GM23338 (cell line): ENCODE data around the gene PLOD3. TPM values are rescaled to one million over a fixed set of nuclear protein-coding genes. Genes with fewer than 3 reads are reported as not detected.

ENCODE experiments used
- ATAC-seq: fragments of 200-7000 bp; cut with Tn5 transposase; 3 replicates; pipeline ENCODE4 v1.9.1; 2020
- DNase-seq: peaks from one replicate; pipeline ENCODE4 v3.0.0-alpha.2; 2015; ENCODE audit warnings: low spot score
- H2AFZ ChIP-seq: fragments of 200-600 bp; sonication (generic); 2 replicates; pipeline ENCODE4 v1.8.0; 2016; ENCODE audit warnings: antibody characterized with exemption, mild to moderate bottlenecking, moderate library complexity
- H3F3A ChIP-seq: fragments of 200-600 bp; sonication (generic); replicated peaks from 2 replicates; pipeline ENCODE4 v1.8.0; 2017; ENCODE audit warnings: antibody characterized with exemption, mixed run types, low read depth
- H3K27ac ChIP-seq: fragments of 200-600 bp; sonication (generic); 2 replicates; pipeline ENCODE4 v1.6.1; 2016; ENCODE audit warnings: low read depth
- H3K27me3 ChIP-seq: fragments of 200-600 bp; sonication (generic); 2 replicates; pipeline ENCODE4 v1.8.0; 2016; ENCODE audit warnings: mild to moderate bottlenecking, mixed run types, moderate library complexity; ENCODE audit not compliant: insufficient read depth
- H3K36me3 ChIP-seq: fragments of 200-600 bp; sonication (generic); 2 replicates; pipeline ENCODE4 v1.8.0; 2016; ENCODE audit warnings: mild to moderate bottlenecking; ENCODE audit not compliant: insufficient read depth
- H3K4me1 ChIP-seq: fragments of 200-600 bp; sonication (generic); 2 replicates; pipeline ENCODE4 v1.8.0; 2016; ENCODE audit warnings: mild to moderate bottlenecking, moderate library complexity; ENCODE audit not compliant: insufficient read depth
- H3K4me2 ChIP-seq: fragments of 200-600 bp; sonication (generic); 2 replicates; pipeline ENCODE4 v1.7.1; 2017; ENCODE audit warnings: mixed run types
- H3K4me3 ChIP-seq: fragments of 200-600 bp; sonication (generic); 2 replicates; pipeline ENCODE4 v1.6.1; 2016; ENCODE audit warnings: mixed run types
- H3K79me2 ChIP-seq: fragments of 200-600 bp; sonication (generic); replicated peaks from 2 replicates; pipeline ENCODE4 v1.8.0; 2017; ENCODE audit warnings: mild to moderate bottlenecking; ENCODE audit not compliant: insufficient read depth
- H3K9me2 ChIP-seq: fragments of 200-600 bp; sonication (generic); 2 replicates; pipeline ENCODE4 v1.8.0; 2017; ENCODE audit not compliant: insufficient read depth
- H4K20me1 ChIP-seq: fragments of 200-600 bp; sonication (generic); replicated peaks from 2 replicates; pipeline ENCODE4 v1.8.0; 2017; ENCODE audit warnings: mild to moderate bottlenecking; ENCODE audit not compliant: insufficient read depth
- H3K27ac Mint-ChIP-seq: 2 replicates; pipeline ENCODE4 v1.8.0; 2020; ENCODE audit warnings: inconsistent platforms, mild to moderate bottlenecking, moderate library complexity, mixed read lengths
- H3K27me3 Mint-ChIP-seq: 3 replicates; pipeline ENCODE4 v1.8.0; 2022; ENCODE audit warnings: low read depth, mild to moderate bottlenecking, moderate library complexity, mixed read lengths, inconsistent platforms; ENCODE audit not compliant: insufficient read depth, poor library complexity
- H3K36me3 Mint-ChIP-seq: 3 replicates; pipeline ENCODE4 v1.8.0; 2021; ENCODE audit warnings: low read depth, mild to moderate bottlenecking, inconsistent platforms, moderate library complexity, mixed read lengths
- H3K4me1 Mint-ChIP-seq: 3 replicates; pipeline ENCODE4 v1.8.0; 2020; ENCODE audit warnings: mild to moderate bottlenecking, inconsistent platforms, mixed read lengths
- H3K4me3 Mint-ChIP-seq: 3 replicates; pipeline ENCODE4 v1.8.0; 2021; ENCODE audit warnings: moderate library complexity, mild to moderate bottlenecking, inconsistent platforms, mixed read lengths
- H3K9me3 Mint-ChIP-seq: 3 replicates; pipeline ENCODE4 v1.8.0; 2020; ENCODE audit warnings: moderate library complexity, mild to moderate bottlenecking, inconsistent platforms, mixed read lengths
- POLR2AphosphoS5 ChIP-seq: IDR thresholded peaks from 2 replicates; pipeline ENCODE4 v1.6.1; 2016; ENCODE audit warnings: antibody characterized with exemption, low read depth
- REST ChIP-seq: IDR thresholded peaks from one replicate; pipeline ENCODE4 v1.6.1; 2018; ENCODE audit warnings: antibody characterized with exemption; ENCODE audit not compliant: unreplicated experiment
- STAT1 ChIP-seq: IDR thresholded peaks from one replicate; pipeline ENCODE4 v1.6.1; 2016; ENCODE audit warnings: antibody characterized with exemption; ENCODE audit not compliant: unreplicated experiment
- ZNF331 ChIP-seq: fragments of 250-450 bp; sonication (Bioruptor Pico); IDR thresholded peaks from 2 replicates; pipeline ENCODE4 v1.5.0; 2020; ENCODE audit warnings: low read depth, mild to moderate bottlenecking, moderate library complexity
- polyA plus RNA-seq: library from polyadenylated mRNA; unstranded; fragments of >200 nt; fragmentation: Nextera tagmentation; extraction: Ambion mirVana; gene quantifications from 2 replicates; pipeline ENCODE4 v1.2.1, GENCODE V29; 2016
- total RNA-seq: library from RNA; depleted of rRNA; stranded (reverse); fragments of >200 nt; shearing (Covaris generic); gene quantifications from 2 replicates; pipeline ENCODE4 v1.2.3, GENCODE V29; 2014
- TF ChIP-seq, protein P1 (sequence below): IDR thresholded peaks from 2 replicates; pipeline ENCODE4 v1.6.1; 2016; ENCODE audit warnings: antibody characterized with exemption
- TF ChIP-seq, protein P2 (sequence below), 2 experiments: fragments of 200-600 bp in 1 of 2; sonication (generic) in 1 of 2; conservative IDR thresholded peaks; 2 replicates each; pipeline versions ENCODE4 v1.5.1 to v1.6.1; 2016 to 2017; ENCODE audit warnings: antibody characterized with exemption in 2 of 2, low read depth in 2 of 2, mild to moderate bottlenecking in 2 of 2, moderate library complexity in 1 of 2
- TF ChIP-seq, protein P3 (sequence below): fragments of 250-450 bp; sonication (Bioruptor Pico); IDR thresholded peaks from 2 replicates; pipeline ENCODE4 v1.5.0; 2020; ENCODE audit warnings: mild to moderate bottlenecking, moderate library complexity

PLOD3 gene
- total and polyA plus RNA-seq, 2 experiments from 2014 or later, result 35.2 to 40.7 TPM

DNA sequence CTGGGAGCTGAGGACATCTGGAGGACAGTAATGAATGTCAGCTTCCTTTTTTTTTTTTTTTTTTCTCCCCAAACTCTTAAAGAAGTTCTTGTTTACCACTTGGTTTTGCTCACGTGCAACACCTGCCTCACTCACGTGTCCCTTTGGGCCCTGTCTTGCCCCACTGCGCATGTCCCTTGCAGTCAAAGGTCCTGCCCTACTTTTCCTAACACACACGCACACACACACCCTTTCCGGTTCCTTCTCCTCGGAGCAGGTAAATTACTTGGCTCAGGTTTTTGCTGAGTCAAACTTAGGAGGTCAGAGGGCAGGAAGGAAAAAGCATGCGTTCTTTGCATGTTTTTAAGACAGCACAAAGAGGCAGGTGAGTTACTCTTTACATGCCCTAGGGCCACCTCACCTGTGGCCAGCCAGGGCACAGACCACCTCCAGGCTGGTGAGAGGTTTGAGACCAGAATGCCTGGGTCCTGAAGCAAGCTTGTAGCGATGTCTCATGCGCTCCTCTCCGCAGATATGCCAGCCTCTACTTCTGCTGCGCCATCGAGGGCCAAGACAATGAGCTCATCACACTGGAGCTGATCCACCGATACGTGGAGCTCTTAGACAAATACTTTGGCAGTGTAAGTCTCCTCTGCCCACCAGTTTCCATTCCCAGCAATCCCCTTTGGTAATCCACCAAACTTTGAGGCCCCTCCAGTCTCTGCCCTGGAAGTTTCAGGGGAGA, 60.4 kb downstream of the PLOD3 start:
- Mint-ChIP-seq H3K4me1 (peaks cover 51% of the 10 kb centered on the region), H3K9me3 (peaks cover 11% of the 10 kb centered on the region; the same call in 2 of the 3 replicates), H3K27ac (peak overlapping the region; percentile 76), H3K36me3 (peaks cover 23% of the 10 kb centered on the region), H3K27me3 (peaks cover 32% of the 10 kb centered on the region), H3K4me3 (peak overlapping the region; percentile 43; the same call in 2 of the 3 replicates)
- H3F3A ChIP-seq, result peaks cover 31% of the 10 kb centered on the region
- H3K4me2 ChIP-seq, result peak overlapping the region; percentile 62
- peaks cover 24% of the 10 kb centered on the region for H3K27me3 ChIP-seq
- peaks cover 4% of the 10 kb centered on the region; the same call in 1 of the 2 replicates for H3K9me2 ChIP-seq
- no peak for TF ChIP-seq POLR2AphosphoS5
- TF ChIP-seq, protein P1, sequence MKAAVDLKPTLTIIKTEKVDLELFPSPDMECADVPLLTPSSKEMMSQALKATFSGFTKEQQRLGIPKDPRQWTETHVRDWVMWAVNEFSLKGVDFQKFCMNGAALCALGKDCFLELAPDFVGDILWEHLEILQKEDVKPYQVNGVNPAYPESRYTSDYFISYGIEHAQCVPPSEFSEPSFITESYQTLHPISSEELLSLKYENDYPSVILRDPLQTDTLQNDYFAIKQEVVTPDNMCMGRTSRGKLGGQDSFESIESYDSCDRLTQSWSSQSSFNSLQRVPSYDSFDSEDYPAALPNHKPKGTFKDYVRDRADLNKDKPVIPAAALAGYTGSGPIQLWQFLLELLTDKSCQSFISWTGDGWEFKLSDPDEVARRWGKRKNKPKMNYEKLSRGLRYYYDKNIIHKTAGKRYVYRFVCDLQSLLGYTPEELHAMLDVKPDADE, result no peak
- TF ChIP-seq, protein P2, sequence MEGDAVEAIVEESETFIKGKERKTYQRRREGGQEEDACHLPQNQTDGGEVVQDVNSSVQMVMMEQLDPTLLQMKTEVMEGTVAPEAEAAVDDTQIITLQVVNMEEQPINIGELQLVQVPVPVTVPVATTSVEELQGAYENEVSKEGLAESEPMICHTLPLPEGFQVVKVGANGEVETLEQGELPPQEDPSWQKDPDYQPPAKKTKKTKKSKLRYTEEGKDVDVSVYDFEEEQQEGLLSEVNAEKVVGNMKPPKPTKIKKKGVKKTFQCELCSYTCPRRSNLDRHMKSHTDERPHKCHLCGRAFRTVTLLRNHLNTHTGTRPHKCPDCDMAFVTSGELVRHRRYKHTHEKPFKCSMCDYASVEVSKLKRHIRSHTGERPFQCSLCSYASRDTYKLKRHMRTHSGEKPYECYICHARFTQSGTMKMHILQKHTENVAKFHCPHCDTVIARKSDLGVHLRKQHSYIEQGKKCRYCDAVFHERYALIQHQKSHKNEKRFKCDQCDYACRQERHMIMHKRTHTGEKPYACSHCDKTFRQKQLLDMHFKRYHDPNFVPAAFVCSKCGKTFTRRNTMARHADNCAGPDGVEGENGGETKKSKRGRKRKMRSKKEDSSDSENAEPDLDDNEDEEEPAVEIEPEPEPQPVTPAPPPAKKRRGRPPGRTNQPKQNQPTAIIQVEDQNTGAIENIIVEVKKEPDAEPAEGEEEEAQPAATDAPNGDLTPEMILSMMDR (conservative IDR thresholded peaks at IDR 0.05; ENCODE audit: low read depth in 2 of 2), result 0 out of 4 replicates have a peak, but pooled peaks of 1 of the 2 experiments have one; percentile 7
- no peak for TF ChIP-seq ZNF331
- no peak for TF ChIP-seq STAT1
- no peak for TF ChIP-seq REST
- peak overlapping the region; percentile 40; the same call in 1 of the 2 replicates for H3K27ac ChIP-seq
- no peaks in the 10 kb centered on the region for H4K20me1 ChIP-seq
- no peak overlapping the region for H2AFZ ChIP-seq
- peaks cover 14% of the 10 kb centered on the region for H3K79me2 ChIP-seq
- H3K36me3 ChIP-seq, result no peaks in the 10 kb centered on the region
- H3K4me3 ChIP-seq, result no peak overlapping the region
- ATAC-seq, result no peak
- peak; percentile 57 for DNase-seq
- peaks cover 49% of the 10 kb centered on the region for H3K4me1 ChIP-seq

DNA sequence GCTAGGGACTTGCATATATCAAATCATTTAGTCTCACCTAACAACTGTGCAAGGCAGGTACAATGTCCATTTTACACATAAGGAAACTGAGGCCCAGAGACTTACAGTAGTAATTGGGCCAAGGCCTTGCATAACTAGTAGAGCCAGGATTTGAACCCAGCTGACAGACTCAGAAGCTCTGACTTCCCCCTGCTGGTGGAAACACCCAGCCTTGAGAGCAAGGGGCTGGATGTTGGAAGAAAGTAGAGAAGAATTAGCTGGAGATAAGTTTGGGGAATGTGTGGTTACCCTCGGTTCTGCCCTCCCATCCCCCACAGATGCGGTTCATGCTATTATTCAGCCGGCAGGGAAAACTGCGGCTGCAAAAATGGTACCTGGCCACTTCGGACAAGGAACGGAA, 61.1 kb downstream of the PLOD3 start:
- peaks cover 30% of the 10 kb centered on the region for H3K27me3 Mint-ChIP-seq
- Histone ChIP-seq H3K4me1 (peaks cover 41% of the 10 kb centered on the region), H4K20me1 (no peaks in the 10 kb centered on the region), H3K36me3 (no peaks in the 10 kb centered on the region), H3F3A (peaks cover 25% of the 10 kb centered on the region), H2AFZ (no peak overlapping the region), H3K9me2 (peaks cover 4% of the 10 kb centered on the region; the same call in 1 of the 2 replicates), H3K27me3 (peaks cover 17% of the 10 kb centered on the region), H3K4me3 (no peak overlapping the region), H3K79me2 (peaks cover 14% of the 10 kb centered on the region), H3K4me2 (peak overlapping the region; percentile 62; the same call in 1 of the 2 replicates), H3K27ac (peak overlapping the region; percentile 40; the same call in 1 of the 2 replicates)
- H3K4me3 Mint-ChIP-seq, result peak overlapping the region; percentile 33; the same call in 1 of the 3 replicates
- H3K9me3 Mint-ChIP-seq, result peaks cover 11% of the 10 kb centered on the region; the same call in 2 of the 3 replicates
- ATAC-seq (no peak), DNase-seq (peak; percentile 58)
- peaks cover 23% of the 10 kb centered on the region for H3K36me3 Mint-ChIP-seq
- H3K4me1 Mint-ChIP-seq, result peaks cover 47% of the 10 kb centered on the region
- H3K27ac Mint-ChIP-seq, result no peak overlapping the region
- TF ChIP-seq, protein P3, sequence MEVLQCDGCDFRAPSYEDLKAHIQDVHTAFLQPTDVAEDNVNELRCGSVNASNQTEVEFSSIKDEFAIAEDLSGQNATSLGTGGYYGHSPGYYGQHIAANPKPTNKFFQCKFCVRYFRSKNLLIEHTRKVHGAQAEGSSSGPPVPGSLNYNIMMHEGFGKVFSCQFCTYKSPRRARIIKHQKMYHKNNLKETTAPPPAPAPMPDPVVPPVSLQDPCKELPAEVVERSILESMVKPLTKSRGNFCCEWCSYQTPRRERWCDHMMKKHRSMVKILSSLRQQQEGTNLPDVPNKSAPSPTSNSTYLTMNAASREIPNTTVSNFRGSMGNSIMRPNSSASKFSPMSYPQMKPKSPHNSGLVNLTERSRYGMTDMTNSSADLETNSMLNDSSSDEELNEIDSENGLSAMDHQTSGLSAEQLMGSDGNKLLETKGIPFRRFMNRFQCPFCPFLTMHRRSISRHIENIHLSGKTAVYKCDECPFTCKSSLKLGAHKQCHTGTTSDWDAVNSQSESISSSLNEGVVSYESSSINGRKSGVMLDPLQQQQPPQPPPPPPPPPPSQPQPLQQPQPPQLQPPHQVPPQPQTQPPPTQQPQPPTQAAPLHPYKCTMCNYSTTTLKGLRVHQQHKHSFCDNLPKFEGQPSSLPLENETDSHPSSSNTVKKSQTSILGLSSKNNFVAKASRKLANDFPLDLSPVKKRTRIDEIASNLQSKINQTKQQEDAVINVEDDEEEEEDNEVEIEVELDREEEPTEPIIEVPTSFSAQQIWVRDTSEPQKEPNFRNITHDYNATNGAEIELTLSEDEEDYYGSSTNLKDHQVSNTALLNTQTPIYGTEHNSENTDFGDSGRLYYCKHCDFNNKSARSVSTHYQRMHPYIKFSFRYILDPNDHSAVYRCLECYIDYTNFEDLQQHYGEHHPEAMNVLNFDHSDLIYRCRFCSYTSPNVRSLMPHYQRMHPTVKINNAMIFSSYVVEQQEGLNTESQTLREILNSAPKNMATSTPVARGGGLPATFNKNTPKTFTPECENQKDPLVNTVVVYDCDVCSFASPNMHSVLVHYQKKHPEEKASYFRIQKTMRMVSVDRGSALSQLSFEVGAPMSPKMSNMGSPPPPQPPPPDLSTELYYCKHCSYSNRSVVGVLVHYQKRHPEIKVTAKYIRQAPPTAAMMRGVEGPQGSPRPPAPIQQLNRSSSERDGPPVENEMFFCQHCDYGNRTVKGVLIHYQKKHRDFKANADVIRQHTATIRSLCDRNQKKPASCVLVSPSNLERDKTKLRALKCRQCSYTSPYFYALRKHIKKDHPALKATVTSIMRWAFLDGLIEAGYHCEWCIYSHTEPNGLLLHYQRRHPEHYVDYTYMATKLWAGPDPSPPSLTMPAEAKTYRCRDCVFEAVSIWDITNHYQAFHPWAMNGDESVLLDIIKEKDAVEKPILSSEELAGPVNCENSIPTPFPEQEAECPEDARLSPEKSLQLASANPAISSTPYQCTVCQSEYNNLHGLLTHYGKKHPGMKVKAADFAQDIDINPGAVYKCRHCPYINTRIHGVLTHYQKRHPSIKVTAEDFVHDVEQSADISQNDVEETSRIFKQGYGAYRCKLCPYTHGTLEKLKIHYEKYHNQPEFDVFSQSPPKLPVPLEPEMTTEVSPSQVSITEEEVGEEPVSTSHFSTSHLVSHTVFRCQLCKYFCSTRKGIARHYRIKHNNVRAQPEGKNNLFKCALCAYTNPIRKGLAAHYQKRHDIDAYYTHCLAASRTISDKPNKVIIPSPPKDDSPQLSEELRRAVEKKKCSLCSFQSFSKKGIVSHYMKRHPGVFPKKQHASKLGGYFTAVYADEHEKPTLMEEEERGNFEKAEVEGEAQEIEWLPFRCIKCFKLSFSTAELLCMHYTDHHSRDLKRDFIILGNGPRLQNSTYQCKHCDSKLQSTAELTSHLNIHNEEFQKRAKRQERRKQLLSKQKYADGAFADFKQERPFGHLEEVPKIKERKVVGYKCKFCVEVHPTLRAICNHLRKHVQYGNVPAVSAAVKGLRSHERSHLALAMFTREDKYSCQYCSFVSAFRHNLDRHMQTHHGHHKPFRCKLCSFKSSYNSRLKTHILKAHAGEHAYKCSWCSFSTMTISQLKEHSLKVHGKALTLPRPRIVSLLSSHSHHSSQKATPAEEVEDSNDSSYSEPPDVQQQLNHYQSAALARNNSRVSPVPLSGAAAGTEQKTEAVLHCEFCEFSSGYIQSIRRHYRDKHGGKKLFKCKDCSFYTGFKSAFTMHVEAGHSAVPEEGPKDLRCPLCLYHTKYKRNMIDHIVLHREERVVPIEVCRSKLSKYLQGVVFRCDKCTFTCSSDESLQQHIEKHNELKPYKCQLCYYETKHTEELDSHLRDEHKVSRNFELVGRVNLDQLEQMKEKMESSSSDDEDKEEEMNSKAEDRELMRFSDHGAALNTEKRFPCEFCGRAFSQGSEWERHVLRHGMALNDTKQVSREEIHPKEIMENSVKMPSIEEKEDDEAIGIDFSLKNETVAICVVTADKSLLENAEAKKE (CRISPR knock-in tag), result no peak
